Ovary (tissue), 3 donors: ENCODE measurements around the gene MTFR2.

Experiments used
- CTCF ChIP-seq, 3 donors: fragments of 450-650 bp in 2 of 3; fragments of 200-600 bp in 1 of 3; IDR thresholded peaks; one replicate each; pipeline versions ENCODE4 v1.5.1 to v1.8.0; 2016 to 2022; ENCODE audit warnings: antibody characterized with exemption in 3 of 3, mild to moderate bottlenecking in 1 of 3
- EP300 ChIP-seq: sonication (generic); formaldehyde crosslinking; IDR thresholded peaks from one replicate; pipeline ENCODE4 v1.6.1; 2017; ENCODE audit warnings: antibody characterized with exemption
- POLR2A ChIP-seq: fragments of 450-650 bp; IDR thresholded peaks from one replicate; pipeline ENCODE4 v1.6.1; 2017; ENCODE audit warnings: antibody characterized with exemption, mild to moderate bottlenecking, moderate library complexity
- donor health status: DM: no; HTN: no; CAD: no.

DNA sequence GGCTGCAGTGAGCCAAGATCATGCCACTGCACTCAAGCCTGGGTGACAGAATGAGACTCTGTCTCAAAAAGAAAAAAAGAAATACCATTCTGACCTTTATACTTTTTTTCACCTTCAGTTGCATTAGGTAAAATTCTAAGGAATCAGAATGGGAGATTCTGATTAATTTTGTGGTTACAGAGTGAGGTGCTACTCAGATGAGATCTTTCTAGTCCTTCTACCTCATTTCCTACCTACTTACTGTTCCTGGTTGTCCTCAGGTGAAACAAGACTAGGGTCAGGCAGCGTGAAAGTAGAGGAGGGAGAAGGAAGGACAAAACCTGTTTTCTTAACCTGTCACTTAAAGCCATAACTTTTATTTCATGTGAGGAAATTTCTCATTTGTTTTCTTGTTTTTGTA is 63.7 kb downstream of the MTFR2 start:
- no peak for TF ChIP-seq CTCF (IDR thresholded peaks at IDR 0.05)
- no peak for TF ChIP-seq POLR2A
- no peak for TF ChIP-seq EP300
